HCT116 (cell line): ENCODE data around the gene ACOT9. TPM values are rescaled to one million over a fixed set of nuclear protein-coding genes. Genes with fewer than 3 reads are reported as not detected.

Experiments
- ATAC-seq: fragments of 200-7000 bp; cut with Tn5 transposase; 2 replicates; pipeline ENCODE4 v1.9.1; 2020; ENCODE audit warnings: mild to moderate bottlenecking, moderate library complexity
- BruUV-seq: library from RNA; stranded (reverse); fragments of 400-500 nt; replicated peaks from 2 replicates; lab custom pipeline; 2021; lab: Mats Ljungman, UMichigan
- CTCF ChIA-PET: fragments of 300-600 bp; sonication (Branson Sonifier 250); formaldehyde crosslinking; loops from one replicate; lab custom pipeline; 2021; ENCODE audit warnings: antibody characterized with exemption; lab: Charles Lee
- POLR2A ChIA-PET: fragments of 300-600, 350-600 bp; sonication (Branson Sonifier 250); formaldehyde crosslinking; loops from one replicate; lab custom pipeline; 2021; ENCODE audit warnings: antibody characterized with exemption; lab: Charles Lee
- RAD21 ChIA-PET, 2 experiments: fragments of 300-600 bp; sonication (Branson Sonifier 250); formaldehyde crosslinking; loops; one replicate each; lab custom pipeline; 2023; ENCODE audit warnings: low total read pairs in 2 of 2; ENCODE audit not compliant: uncharacterized antibody in 2 of 2, unreplicated experiment in 2 of 2, low non-redundant PET in 1 of 2; lab: Charles Lee
- DNase-seq: peaks from one replicate; pipeline ENCODE4 v3.0.0-alpha.2; 2010; ENCODE audit warnings: low read depth, low spot score
- H2AFZ ChIP-seq: fragments of 200-600 bp; shearing (Covaris generic), sonication (generic); 2 replicates; pipeline ENCODE4 v1.6.1; 2017; ENCODE audit warnings: low read depth, mixed run types, mixed read lengths, antibody characterized with exemption, low read length; ENCODE audit not compliant: poor library complexity, severe bottlenecking
- H3K27ac ChIP-seq: 2 replicates; pipeline ENCODE4 v1.5.1; 2012; ENCODE audit warnings: low read depth, low read length
- H3K27me3 ChIP-seq: fragments of 200-600 bp; sonication (generic); 2 replicates; pipeline ENCODE4 v1.6.1; 2016; ENCODE audit warnings: mixed run types, low read length, mixed read lengths; ENCODE audit not compliant: insufficient read depth
- H3K36me3 ChIP-seq, 2 experiments: fragments of 200-500 bp in 1 of 2; fragments of 200-600 bp in 1 of 2; sonication (Bioruptor generic) in 1 of 2; sonication (generic) in 1 of 2; 2 replicates each; pipeline versions ENCODE4 v1.5.1 to v1.6.1; 2014 to 2016; ENCODE audit warnings: low read length in 2 of 2, inconsistent platforms in 1 of 2, mixed read lengths in 1 of 2, mixed run types in 1 of 2; ENCODE audit not compliant: insufficient read depth in 2 of 2, control insufficient read depth in 1 of 2
- H3K4me1 ChIP-seq, 2 experiments: fragments of 200-600 bp in 1 of 2; sonication (generic) in 1 of 2; 2 replicates each; pipeline versions ENCODE4 v1.5.1 to v1.6.1; 2012 to 2017; ENCODE audit warnings: low read length in 2 of 2, inconsistent platforms in 1 of 2, mild to moderate bottlenecking in 1 of 2, mixed read lengths in 1 of 2, mixed run types in 1 of 2, moderate library complexity in 1 of 2; ENCODE audit not compliant: insufficient read depth in 2 of 2, control insufficient read depth in 1 of 2
- H3K4me2 ChIP-seq: fragments of 200-600 bp; sonication (generic); 2 replicates; pipeline ENCODE4 v1.6.1; 2017; ENCODE audit warnings: mixed run types, low read length, mixed read lengths
- H3K4me3 ChIP-seq, 2 experiments: fragments of 200-600 bp in 1 of 2; sonication (generic) in 1 of 2; replicated peaks in 1 of 2; 2 replicates each; pipeline ENCODE4 v1.5.1; 2011 to 2016; ENCODE audit warnings: low read length in 2 of 2, control low read depth in 1 of 2, low read depth in 1 of 2, mild to moderate bottlenecking in 1 of 2, mixed read lengths in 1 of 2, mixed run types in 1 of 2
- H3K79me2 ChIP-seq: fragments of 200-600 bp; sonication (generic); 2 replicates; pipeline ENCODE4 v1.6.1; 2017; ENCODE audit warnings: mild to moderate bottlenecking, mixed run types, low read length, moderate library complexity, mixed read lengths; ENCODE audit not compliant: insufficient read depth
- H3K9ac ChIP-seq: fragments of 200-600 bp; sonication (generic); 2 replicates; pipeline ENCODE4 v1.6.1; 2016; ENCODE audit warnings: low read length, mixed read lengths
- H3K9me2 ChIP-seq: fragments of 200-600 bp; sonication (generic), shearing (Covaris generic); 2 replicates; pipeline ENCODE4 v1.6.1; 2017; ENCODE audit warnings: mixed run types, mild to moderate bottlenecking, moderate library complexity; ENCODE audit not compliant: insufficient read depth
- H3K9me3 ChIP-seq, 2 experiments: fragments of 200-500 bp in 1 of 2; fragments of 200-600 bp in 1 of 2; sonication (Bioruptor generic) in 1 of 2; sonication (generic) in 1 of 2; 2 replicates each; pipeline ENCODE4 v1.6.1; 2014 to 2017; ENCODE audit warnings: low read length in 2 of 2, mixed read lengths in 2 of 2, inconsistent platforms in 1 of 2, low read depth in 1 of 2, mild to moderate bottlenecking in 1 of 2, mixed run types in 1 of 2, moderate library complexity in 1 of 2; ENCODE audit not compliant: control insufficient read depth in 1 of 2, insufficient read depth in 1 of 2
- H4K20me1 ChIP-seq: fragments of 200-600 bp; sonication (generic), shearing (Covaris generic); 2 replicates; pipeline ENCODE4 v1.6.1; 2017; ENCODE audit warnings: mixed run types, mild to moderate bottlenecking, moderate library complexity; ENCODE audit not compliant: insufficient read depth
- ELF1 ChIP-seq: IDR thresholded peaks from 2 replicates; pipeline ENCODE4 v1.6.1; 2012; ENCODE audit warnings: low read depth, borderline replicate concordance
- EZH2 ChIP-seq: fragments of 200-600 bp; sonication (generic); IDR thresholded peaks from 2 replicates; pipeline ENCODE4 v1.6.1; 2017; ENCODE audit warnings: antibody characterized with exemption, mixed run types
- EZH2phosphoT487 ChIP-seq: fragments of 200-600 bp; IDR thresholded peaks from 2 replicates; pipeline ENCODE4 v1.6.1; 2018; ENCODE audit warnings: antibody characterized with exemption, borderline replicate concordance
- POLR2A ChIP-seq: IDR thresholded peaks from 2 replicates; pipeline ENCODE4 v1.7.0; 2011; ENCODE audit warnings: borderline replicate concordance; ENCODE audit not compliant: insufficient read depth, insufficient read length; ENCODE audit errors: extremely low read depth
- SP1 ChIP-seq: IDR thresholded peaks from 2 replicates; pipeline ENCODE4 v1.6.1; 2012; ENCODE audit warnings: low read depth
- SRF ChIP-seq: IDR thresholded peaks from 2 replicates; pipeline ENCODE4 v1.6.1; 2012; ENCODE audit warnings: low read depth
- TCF7L2 ChIP-seq: IDR thresholded peaks from 2 replicates; pipeline ENCODE4 v1.7.0; 2011; ENCODE audit warnings: borderline replicate concordance, inconsistent platforms; ENCODE audit not compliant: insufficient read depth, insufficient read length; ENCODE audit errors: extremely low read depth
- YY1 ChIP-seq: IDR thresholded peaks from 2 replicates; pipeline ENCODE4 v1.6.1; 2011; ENCODE audit warnings: low read length, low read depth, moderate library complexity, mild to moderate bottlenecking; ENCODE audit not compliant: insufficient replicate concordance; ENCODE audit errors: extremely low read depth
- ZFX ChIP-seq: fragments of 450-650 bp; IDR thresholded peaks from 2 replicates; pipeline ENCODE4 v1.6.1; 2017
- intact Hi-C: fragments of 100-400 bp; cut with micrococcal nuclease; formaldehyde crosslinking; loops from 2 replicates; pipeline ENCODE4 v1.10.0; 2022
- total RNA-seq: library from RNA; stranded (reverse); gene quantifications from one replicate; pipeline ENCODE4 v1.2.1, GENCODE V29; 2021; ENCODE audit not compliant: unreplicated experiment
- TF ChIP-seq, protein P1 (sequence below): IDR thresholded peaks from 2 replicates; pipeline ENCODE4 v1.6.1; 2011; ENCODE audit warnings: mild to moderate bottlenecking, low read length, moderate library complexity; ENCODE audit not compliant: insufficient replicate concordance; ENCODE audit errors: extremely low read depth
- TF ChIP-seq, protein P2 (sequence below): IDR thresholded peaks from 2 replicates; pipeline ENCODE4 v1.6.1; 2012
- TF ChIP-seq, protein P3 (sequence below): IDR thresholded peaks from 2 replicates; pipeline ENCODE4 v1.6.1; 2012
- TF ChIP-seq, protein P4 (sequence below), 3 experiments: fragments of 200-600 bp in 1 of 3; sonication (generic) in 1 of 3; IDR thresholded peaks in 2 of 3; conservative IDR thresholded peaks in 1 of 3; 2 replicates each; pipeline ENCODE4 v1.5.1; 2012 to 2017; ENCODE audit warnings: low read depth in 2 of 3, low read length in 2 of 3, antibody characterized with exemption in 1 of 3, borderline replicate concordance in 1 of 3, control low read depth in 1 of 3, mild to moderate bottlenecking in 1 of 3, mixed read lengths in 1 of 3, mixed run types in 1 of 3, moderate library complexity in 1 of 3; ENCODE audit not compliant: insufficient read depth in 1 of 3

The ACOT9 gene
- total RNA-seq, 1 experiment from 2014 or later = 59.7 TPM

DNA sequence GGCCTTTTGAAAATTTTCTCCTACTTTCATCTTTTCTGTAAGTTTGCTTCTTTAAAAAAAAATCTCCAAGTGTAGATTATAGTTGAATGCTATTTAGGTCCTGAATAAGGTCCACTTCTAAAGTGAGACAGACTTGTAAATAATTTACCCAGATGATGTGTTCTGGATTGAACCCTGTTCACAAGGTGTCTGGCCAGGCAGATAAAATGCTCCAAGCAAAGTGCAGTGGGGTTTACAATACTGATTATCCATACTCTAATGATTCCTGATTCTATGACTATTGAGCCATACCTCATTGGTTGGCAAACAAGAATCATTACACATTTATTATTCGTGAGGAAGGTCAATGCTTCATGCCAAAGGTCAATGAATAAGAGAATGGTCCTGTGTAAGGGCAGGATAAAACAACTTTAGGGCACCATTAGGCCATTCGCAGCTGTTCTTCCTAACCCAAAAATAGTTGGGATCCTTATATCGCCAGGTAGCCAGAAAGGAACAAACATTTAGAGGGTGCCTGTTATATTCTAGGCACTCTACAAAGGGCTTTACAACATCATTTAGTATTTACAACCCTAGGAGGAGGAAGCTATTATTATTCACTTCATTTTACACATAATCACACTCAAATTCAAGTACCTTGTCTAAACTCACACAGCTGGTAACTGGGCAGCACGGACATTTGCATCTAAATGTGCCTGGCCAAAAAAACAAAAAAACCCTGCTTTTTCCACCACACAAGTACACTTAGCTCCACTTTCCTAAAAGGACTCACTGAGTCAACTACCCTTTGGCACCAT, 21.3 kb upstream of the ACOT9 start (continued):
- TF ChIP-seq, protein P1, sequence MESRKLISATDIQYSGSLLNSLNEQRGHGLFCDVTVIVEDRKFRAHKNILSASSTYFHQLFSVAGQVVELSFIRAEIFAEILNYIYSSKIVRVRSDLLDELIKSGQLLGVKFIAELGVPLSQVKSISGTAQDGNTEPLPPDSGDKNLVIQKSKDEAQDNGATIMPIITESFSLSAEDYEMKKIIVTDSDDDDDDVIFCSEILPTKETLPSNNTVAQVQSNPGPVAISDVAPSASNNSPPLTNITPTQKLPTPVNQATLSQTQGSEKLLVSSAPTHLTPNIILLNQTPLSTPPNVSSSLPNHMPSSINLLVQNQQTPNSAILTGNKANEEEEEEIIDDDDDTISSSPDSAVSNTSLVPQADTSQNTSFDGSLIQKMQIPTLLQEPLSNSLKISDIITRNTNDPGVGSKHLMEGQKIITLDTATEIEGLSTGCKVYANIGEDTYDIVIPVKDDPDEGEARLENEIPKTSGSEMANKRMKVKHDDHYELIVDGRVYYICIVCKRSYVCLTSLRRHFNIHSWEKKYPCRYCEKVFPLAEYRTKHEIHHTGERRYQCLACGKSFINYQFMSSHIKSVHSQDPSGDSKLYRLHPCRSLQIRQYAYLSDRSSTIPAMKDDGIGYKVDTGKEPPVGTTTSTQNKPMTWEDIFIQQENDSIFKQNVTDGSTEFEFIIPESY = no peak
- no peak for TF ChIP-seq ELF1
- no peak for TF ChIP-seq SP1
- TF ChIP-seq, protein P2, sequence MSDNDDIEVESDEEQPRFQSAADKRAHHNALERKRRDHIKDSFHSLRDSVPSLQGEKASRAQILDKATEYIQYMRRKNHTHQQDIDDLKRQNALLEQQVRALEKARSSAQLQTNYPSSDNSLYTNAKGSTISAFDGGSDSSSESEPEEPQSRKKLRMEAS = no peak
- no peak for TF ChIP-seq YY1
- TF ChIP-seq, protein P3, sequence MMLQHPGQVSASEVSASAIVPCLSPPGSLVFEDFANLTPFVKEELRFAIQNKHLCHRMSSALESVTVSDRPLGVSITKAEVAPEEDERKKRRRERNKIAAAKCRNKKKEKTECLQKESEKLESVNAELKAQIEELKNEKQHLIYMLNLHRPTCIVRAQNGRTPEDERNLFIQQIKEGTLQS = no peak
- TF ChIP-seq EZH2 = no peak
- no peak for TF ChIP-seq TCF7L2
- TF ChIP-seq ZFX = no peak

DNA sequence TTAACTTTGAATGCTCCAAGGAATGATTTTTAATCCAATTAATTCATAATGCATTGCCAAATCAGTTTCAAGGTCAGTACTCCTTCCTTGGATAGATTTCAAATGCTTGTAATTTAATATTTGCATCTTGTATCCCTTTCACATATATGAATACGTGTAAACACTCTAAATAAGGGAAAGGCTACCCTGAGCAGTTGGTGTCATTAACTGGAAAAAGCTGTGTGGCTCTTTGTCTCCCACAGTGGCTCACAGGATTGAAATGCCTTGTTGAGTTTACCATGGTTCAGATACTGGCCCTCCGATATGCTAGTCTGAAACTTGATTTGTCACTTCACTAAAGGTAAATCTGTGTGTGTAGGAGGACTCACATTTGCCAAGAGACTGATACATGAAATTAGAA, 16.7 kb upstream of the ACOT9 start:
- no peak for DNase-seq
- RAD21 ChIA-PET = no interaction called here
- Histone ChIP-seq H3K4me3 (no peak overlapping the region), H3K9ac (no peak overlapping the region), H3K4me2 (no peak overlapping the region), H3K79me2 (no peaks in the 10 kb centered on the region), H4K20me1 (no peaks in the 10 kb centered on the region), H3K27me3 (no peaks in the 10 kb centered on the region), H3K4me1 (peaks cover 0 to 5% of the 10 kb centered on the region in 2 experiments; a peak in 2 of 4 replicates), H3K9me2 (no peaks in the 10 kb centered on the region), H3K9me3 (no peaks in the 10 kb centered on the region), H3K27ac (no peak overlapping the region), H3K36me3 (no peaks in the 10 kb centered on the region), H2AFZ (no peak overlapping the region)
- no peak for ATAC-seq
- intact Hi-C loops = no loop called here
- CTCF ChIA-PET = no interaction called here
- POLR2A ChIA-PET = interaction anchor here (0.7 kb wide), 1 partner anchor 23 kb away, joined by 3 read pairs; the partner anchor contains the start of gene SAT1
- TF ChIP-seq, protein P1 = no peak
- no peak for TF ChIP-seq EZH2
- no peak for TF ChIP-seq POLR2A
- TF ChIP-seq TCF7L2 = no peak
- no peak for TF ChIP-seq SRF
- TF ChIP-seq, protein P4, sequence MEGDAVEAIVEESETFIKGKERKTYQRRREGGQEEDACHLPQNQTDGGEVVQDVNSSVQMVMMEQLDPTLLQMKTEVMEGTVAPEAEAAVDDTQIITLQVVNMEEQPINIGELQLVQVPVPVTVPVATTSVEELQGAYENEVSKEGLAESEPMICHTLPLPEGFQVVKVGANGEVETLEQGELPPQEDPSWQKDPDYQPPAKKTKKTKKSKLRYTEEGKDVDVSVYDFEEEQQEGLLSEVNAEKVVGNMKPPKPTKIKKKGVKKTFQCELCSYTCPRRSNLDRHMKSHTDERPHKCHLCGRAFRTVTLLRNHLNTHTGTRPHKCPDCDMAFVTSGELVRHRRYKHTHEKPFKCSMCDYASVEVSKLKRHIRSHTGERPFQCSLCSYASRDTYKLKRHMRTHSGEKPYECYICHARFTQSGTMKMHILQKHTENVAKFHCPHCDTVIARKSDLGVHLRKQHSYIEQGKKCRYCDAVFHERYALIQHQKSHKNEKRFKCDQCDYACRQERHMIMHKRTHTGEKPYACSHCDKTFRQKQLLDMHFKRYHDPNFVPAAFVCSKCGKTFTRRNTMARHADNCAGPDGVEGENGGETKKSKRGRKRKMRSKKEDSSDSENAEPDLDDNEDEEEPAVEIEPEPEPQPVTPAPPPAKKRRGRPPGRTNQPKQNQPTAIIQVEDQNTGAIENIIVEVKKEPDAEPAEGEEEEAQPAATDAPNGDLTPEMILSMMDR (IDR thresholded peaks at IDR 0.05 in 2 of 3, conservative IDR thresholded peaks at IDR 0.05 in 1 of 3; ENCODE audit: borderline replicate concordance in 1 of 3, insufficient read depth in 1 of 3, low read depth in 2 of 3, low read length in 2 of 3) = no peak
- TF ChIP-seq, protein P3 = no peak
- TF ChIP-seq EZH2phosphoT487 = no peak
- no TSS peak for BruUV-seq
